Breast epithelium (tissue), 4 donors: Measurements from ENCODE around the gene ERBIN. TPM values are rescaled to one million over a fixed set of nuclear protein-coding genes. Genes with fewer than 3 reads are reported as not detected.

ENCODE experiments used
- DNase-seq, 2 donors: peaks; one replicate each; pipeline ENCODE4 v3.0.0-alpha.2; 2019; ENCODE audit warnings: low spot score in 2 of 2
- H3K27ac ChIP-seq, 2 donors: fragments of 200-600 bp; sonication (generic) in 1 of 2; one replicate each; pipeline ENCODE4 v1.5.1; 2016 to 2019; ENCODE audit warnings: mild to moderate bottlenecking in 1 of 2
- H3K27me3 ChIP-seq, 2 donors: fragments of 200-600 bp; sonication (generic) in 1 of 2; one replicate each; pipeline versions ENCODE4 v1.5.1 to v1.6.0; 2017 to 2019; ENCODE audit warnings: control low read depth in 1 of 2, mild to moderate bottlenecking in 1 of 2
- H3K36me3 ChIP-seq: fragments of 200-600 bp; one replicate; pipeline ENCODE4 v1.5.1; 2019
- H3K4me1 ChIP-seq, 2 donors: fragments of 200-600 bp; sonication (generic); one replicate each; pipeline ENCODE4 v1.5.1; 2016 to 2019; ENCODE audit warnings: control low read depth in 1 of 2
- H3K4me3 ChIP-seq, 3 donors: fragments of 200-600 bp; sonication (generic); 1 replicate in 2 of 3; 2 replicates in 1 of 3; pipeline ENCODE4 v1.5.1; 2016 to 2019; ENCODE audit warnings: mild to moderate bottlenecking in 3 of 3, moderate library complexity in 2 of 3
- H3K9me3 ChIP-seq, 2 donors: fragments of 200-600 bp; sonication (generic) in 1 of 2; one replicate each; pipeline ENCODE4 v1.5.1; 2016 to 2019; ENCODE audit warnings: control low read depth in 1 of 2
- CTCF ChIP-seq, 3 donors: fragments of 450-650 bp; IDR thresholded peaks; one replicate each; pipeline ENCODE4 v1.5.1; 2016 to 2017; ENCODE audit warnings: antibody characterized with exemption in 3 of 3, mild to moderate bottlenecking in 3 of 3, moderate library complexity in 3 of 3
- POLR2A ChIP-seq: fragments of 450-650 bp; IDR thresholded peaks from one replicate; pipeline ENCODE4 v1.6.1; 2016; ENCODE audit warnings: antibody characterized with exemption, mild to moderate bottlenecking, moderate library complexity
- POLR2AphosphoS5 ChIP-seq, 3 donors: sonication (generic); formaldehyde crosslinking; IDR thresholded peaks; one replicate each; pipeline ENCODE4 v1.6.1; 2017; ENCODE audit warnings: antibody characterized with exemption in 3 of 3
- intact Hi-C: fragments of 100-400 bp; cut with DNase I; formaldehyde crosslinking; loops from one replicate; pipeline ENCODE4 v1.15.1; 2023; ENCODE audit warnings: low total_unique reads
- total RNA-seq, 3 donors: library from RNA; depleted of rRNA; stranded (reverse); fragments of >200 nt; gene quantifications; one replicate each; pipeline ENCODE4 v1.1.0, GENCODE V29; 2016

Gene ERBIN
- total RNA-seq, 3 donors from 2014 or later = 63.5 to 131 (median 97.7) TPM

GRCh38 chr5:65938256-65938655 lies 11.9 kb downstream of the ERBIN start:
- Histone ChIP-seq H3K27ac (no peak overlapping the region), H3K4me1 (no peaks in the 10 kb centered on the region), H3K36me3 (no peaks in the 10 kb centered on the region), H3K4me3 (no peak overlapping the region), H3K9me3 (no peaks in the 10 kb centered on the region), H3K27me3 (no peaks in the 10 kb centered on the region)
- no peak for TF ChIP-seq CTCF (IDR thresholded peaks at IDR 0.05)
- TF ChIP-seq POLR2AphosphoS5 (IDR thresholded peaks at IDR 0.05) = no peak
- no peak for TF ChIP-seq POLR2A
- intact Hi-C loops = no loop called here
- DNase-seq = no peak

- H3K27me3 ChIP-seq = no peaks in the 10 kb centered on the region
- H3K36me3 ChIP-seq = no peaks in the 10 kb centered on the region
- no peak for DNase-seq
- TF ChIP-seq POLR2AphosphoS5 (IDR thresholded peaks at IDR 0.05) = no peak
- no peak for TF ChIP-seq CTCF (IDR thresholded peaks at IDR 0.05)
- TF ChIP-seq POLR2A = no peak
- no peaks in the 10 kb centered on the region for H3K9me3 ChIP-seq
- intact Hi-C loops = no loop called here
- no peak overlapping the region for H3K4me3 ChIP-seq
- H3K27ac ChIP-seq = no peak overlapping the region
- H3K4me1 ChIP-seq = no peaks in the 10 kb centered on the region
These were observed 17.4 kb downstream of the ERBIN start for GRCh38 chr5:65943771-65944170.

- Histone ChIP-seq H3K36me3 (no peaks in the 10 kb centered on the region), H3K27ac (no peak overlapping the region), H3K4me3 (no peak overlapping the region), H3K4me1 (no peaks in the 10 kb centered on the region), H3K9me3 (no peaks in the 10 kb centered on the region), H3K27me3 (no peaks in the 10 kb centered on the region)
- TF ChIP-seq POLR2AphosphoS5 (IDR thresholded peaks at IDR 0.05) (no peak), POLR2A (no peak), CTCF (IDR thresholded peaks at IDR 0.05) (no peak)
- intact Hi-C loops = no loop called here
- DNase-seq = no peak
These were observed 19.9 kb downstream of the ERBIN start for GRCh38 chr5:65946198-65946745.

- H3K4me3 ChIP-seq = no peak overlapping the region
- no peak for DNase-seq
- H3K9me3 ChIP-seq = no peaks in the 10 kb centered on the region
- no peaks in the 10 kb centered on the region for H3K4me1 ChIP-seq
- intact Hi-C loops = no loop called here
- H3K27me3 ChIP-seq = no peaks in the 10 kb centered on the region
- no peak overlapping the region for H3K27ac ChIP-seq
- no peaks in the 10 kb centered on the region for H3K36me3 ChIP-seq
- TF ChIP-seq POLR2A = no peak
- TF ChIP-seq POLR2AphosphoS5 (IDR thresholded peaks at IDR 0.05) = no peak
- no peak for TF ChIP-seq CTCF (IDR thresholded peaks at IDR 0.05)
These were observed 21.9 kb downstream of the ERBIN start for GRCh38 chr5:65948115-65948747.

GRCh38 chr5:65951330-65951729 lies 25.0 kb downstream of the ERBIN start:
- Histone ChIP-seq H3K27me3 (no peaks in the 10 kb centered on the region), H3K4me3 (no peak overlapping the region), H3K9me3 (no peaks in the 10 kb centered on the region), H3K36me3 (no peaks in the 10 kb centered on the region), H3K27ac (no peak overlapping the region), H3K4me1 (no peaks in the 10 kb centered on the region)
- no peak for DNase-seq
- no peak for TF ChIP-seq POLR2A
- no peak for TF ChIP-seq POLR2AphosphoS5 (IDR thresholded peaks at IDR 0.05)
- TF ChIP-seq CTCF (IDR thresholded peaks at IDR 0.05) = no peak
- intact Hi-C loops = no loop called here
